GM12873 (cell line): ENCODE results near the gene ERG.

ENCODE experiments used
- TF ChIP-seq, protein P1 (sequence below): IDR thresholded peaks from 2 replicates; pipeline ENCODE4 v1.5.1; 2012; ENCODE audit warnings: low read depth, mild to moderate bottlenecking, moderate library complexity, low read length, control low read depth; ENCODE audit not compliant: insufficient read depth; ENCODE audit errors: missing control alignments

Gene ERG

DNA sequence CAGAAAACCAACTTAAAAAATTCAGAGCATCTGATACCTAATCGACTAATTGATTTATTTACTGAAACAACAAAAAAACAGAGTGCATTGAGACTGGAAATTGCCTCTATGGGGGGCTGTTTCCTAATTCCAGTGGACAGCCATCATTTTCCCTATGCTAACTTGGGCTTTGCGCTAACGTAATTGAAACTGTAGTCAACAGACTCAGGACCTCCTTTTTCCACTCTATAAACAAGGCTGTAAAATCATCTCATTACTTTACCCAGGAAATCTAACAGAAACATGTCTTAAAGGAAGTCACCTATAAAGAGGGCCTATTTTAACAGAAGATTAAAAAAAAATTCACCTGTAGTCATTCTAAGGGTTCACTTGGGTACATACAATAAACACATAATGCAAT is 2.1 kb downstream of the ERG start:
- TF ChIP-seq, protein P1, sequence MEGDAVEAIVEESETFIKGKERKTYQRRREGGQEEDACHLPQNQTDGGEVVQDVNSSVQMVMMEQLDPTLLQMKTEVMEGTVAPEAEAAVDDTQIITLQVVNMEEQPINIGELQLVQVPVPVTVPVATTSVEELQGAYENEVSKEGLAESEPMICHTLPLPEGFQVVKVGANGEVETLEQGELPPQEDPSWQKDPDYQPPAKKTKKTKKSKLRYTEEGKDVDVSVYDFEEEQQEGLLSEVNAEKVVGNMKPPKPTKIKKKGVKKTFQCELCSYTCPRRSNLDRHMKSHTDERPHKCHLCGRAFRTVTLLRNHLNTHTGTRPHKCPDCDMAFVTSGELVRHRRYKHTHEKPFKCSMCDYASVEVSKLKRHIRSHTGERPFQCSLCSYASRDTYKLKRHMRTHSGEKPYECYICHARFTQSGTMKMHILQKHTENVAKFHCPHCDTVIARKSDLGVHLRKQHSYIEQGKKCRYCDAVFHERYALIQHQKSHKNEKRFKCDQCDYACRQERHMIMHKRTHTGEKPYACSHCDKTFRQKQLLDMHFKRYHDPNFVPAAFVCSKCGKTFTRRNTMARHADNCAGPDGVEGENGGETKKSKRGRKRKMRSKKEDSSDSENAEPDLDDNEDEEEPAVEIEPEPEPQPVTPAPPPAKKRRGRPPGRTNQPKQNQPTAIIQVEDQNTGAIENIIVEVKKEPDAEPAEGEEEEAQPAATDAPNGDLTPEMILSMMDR: no peak

DNA sequence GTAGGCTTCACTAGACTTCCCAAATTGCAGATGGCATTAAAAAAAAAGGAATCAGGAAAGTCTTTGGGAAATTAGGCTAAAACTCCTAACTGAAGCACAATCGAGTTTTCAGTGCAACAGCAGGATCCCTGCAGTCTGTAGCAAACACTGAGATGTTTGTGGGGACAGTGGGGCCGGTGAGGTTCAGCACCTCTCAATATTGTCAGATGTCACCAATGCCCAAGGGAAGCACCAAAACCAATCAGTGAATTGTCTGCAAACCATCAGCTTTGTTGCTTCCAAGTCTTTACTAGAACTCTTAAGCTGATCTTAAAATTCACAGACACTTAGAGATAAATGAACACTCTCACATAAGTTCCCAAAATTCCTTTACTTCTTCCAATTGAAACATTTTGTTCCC is 2.6 kb downstream of the ERG start:
- TF ChIP-seq, protein P1: no peak

DNA sequence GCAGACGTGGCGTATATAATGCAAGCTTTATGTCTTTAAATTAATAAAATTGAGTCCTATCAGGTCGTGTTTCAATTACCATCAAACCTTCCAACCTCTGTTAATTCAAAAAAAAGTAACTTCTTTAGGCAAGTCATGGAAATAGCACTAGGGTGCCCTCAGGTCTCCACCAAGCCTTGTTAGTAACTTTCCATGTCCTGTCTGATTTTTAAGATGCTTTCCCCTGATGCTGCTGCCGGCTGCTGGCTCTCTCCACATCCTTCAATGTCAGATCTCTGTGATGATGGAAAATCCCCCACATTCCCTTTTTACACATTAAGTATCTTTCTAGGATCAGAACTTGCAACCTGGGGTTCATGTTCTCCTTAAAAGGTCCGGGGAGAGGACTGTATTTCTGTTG is 3.0 kb downstream of the ERG start:
- TF ChIP-seq, protein P1: no peak

DNA sequence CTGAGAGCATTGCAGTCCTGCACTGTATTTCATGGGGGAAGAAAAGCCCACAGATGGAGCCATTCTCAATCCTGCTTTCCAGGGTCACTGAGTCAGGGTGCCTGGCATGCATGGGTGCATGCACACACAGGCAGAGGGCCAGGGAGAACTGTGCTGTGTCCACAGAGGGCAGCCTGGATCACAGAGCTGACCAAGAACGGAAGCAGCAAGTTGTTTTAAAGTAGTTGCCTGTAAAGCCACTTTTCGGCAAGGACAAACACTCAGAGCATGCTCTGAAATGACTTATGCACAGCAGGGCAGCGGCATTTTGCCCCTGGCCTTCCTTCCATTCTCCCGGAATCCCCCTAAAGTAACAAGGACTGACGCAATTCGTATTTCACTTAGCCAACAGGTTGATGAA is 3.6 kb downstream of the ERG start:
- TF ChIP-seq, protein P1: no peak

DNA sequence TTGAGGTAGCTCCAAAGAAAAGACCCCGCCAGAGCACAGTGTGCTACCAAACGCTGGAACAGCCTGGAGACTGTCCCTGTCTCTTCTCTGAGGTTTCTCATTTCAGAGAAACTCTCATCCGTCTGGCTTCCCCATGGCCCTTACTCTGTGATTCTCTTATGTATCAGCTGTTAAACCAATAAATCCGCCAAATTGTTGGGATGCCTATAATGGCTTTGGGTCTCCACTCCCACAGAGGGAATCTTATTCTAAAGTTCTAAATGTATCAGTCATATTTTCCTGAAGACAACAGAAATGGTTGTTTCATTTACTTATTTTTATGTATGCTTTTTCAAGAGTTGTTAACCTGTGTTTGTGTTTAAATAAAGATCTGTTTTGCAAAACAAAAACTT is 4.0 kb downstream of the ERG start:
- TF ChIP-seq, protein P1: no peak

DNA sequence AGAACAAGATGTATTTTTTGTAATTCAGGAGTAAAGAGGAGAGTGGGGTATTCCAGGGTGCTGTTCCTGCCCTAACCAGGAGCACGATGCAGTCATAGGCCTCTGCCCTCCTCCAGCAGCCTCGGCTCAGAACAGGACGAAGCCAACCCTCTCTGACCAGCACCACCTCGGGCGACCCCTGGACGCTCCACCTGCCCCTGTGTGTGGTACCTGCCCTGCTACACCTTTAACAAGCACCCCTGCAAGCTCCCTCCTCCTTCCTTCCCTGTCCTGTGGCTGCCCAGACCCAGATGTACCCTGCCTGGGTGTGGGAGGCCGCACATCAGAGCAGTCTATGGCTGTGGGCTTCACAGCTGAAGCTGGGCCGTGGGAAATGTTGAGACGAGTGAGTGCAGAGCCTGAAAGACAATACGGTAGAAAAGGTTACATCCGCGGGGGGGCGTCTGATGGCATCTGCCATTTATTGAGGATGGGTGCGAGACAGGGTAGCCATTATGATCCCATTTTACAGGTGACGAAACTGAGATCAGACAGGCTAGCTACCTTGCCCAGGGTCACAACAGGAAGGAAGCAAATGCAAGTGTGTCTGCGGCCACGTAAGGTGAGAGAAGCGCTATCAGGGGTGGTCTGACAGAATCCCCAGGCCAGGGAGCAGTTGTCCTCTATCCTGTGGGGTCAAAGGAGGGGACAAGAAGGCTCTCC is 4.6 kb downstream of the ERG start:
- TF ChIP-seq, protein P1: no peak

DNA sequence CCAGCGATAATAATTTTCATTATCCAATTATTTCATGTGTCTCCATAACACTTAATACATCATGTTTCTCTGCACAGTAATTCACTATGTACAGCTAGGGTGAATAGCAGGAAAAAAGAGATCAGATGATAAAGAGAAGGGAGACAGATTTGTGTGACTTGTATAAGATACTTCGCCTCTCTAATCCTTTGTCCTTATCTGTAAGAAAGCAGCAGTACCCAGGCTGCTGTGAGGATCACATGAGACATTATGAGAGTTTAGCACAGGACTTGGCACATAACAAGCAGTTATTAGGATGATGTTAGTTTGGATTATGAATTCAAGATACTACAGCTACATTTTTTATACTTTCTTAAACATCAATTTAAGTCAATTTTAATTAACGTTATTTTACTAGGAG is 6.3 kb downstream of the ERG start:
- TF ChIP-seq, protein P1: no peak

DNA sequence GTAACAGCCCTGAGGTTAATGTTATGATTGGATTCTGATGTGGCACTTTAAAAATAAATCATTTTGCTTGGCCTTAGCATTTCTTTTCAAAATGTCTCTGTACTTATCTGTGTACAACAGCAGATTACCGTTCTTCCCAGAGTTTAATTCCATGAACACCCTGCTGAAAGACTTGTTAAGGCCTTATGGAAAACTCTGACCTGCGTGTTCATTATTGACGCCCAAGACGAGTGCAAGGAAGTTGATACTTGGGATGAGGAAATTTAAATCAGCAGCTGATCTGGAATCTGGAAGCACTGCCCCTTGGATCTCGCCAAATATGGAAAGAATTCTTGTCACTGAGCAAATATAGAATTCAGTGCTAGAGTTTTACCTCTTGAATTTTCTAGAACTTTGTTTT is 6.7 kb downstream of the ERG start:
- TF ChIP-seq, protein P1: no peak
